SK-MEL-5 (cell line): Measurements from ENCODE around the gene EEIG1. TPM values are rescaled to one million over a fixed set of nuclear protein-coding genes. Genes with fewer than 3 reads are reported as not detected.
A peak's percentile ranks its signal among the peaks of the same experiment; 100 is the strongest.

Experiments used
- DNase-seq: peaks from one replicate; pipeline ENCODE4 v3.0.0-alpha.2; 2016; ENCODE audit warnings: low read depth, low spot score
- in situ Hi-C: cut with HindIII; loops from 2 replicates; pipeline ENCODE4 v1.10.0; 2016; ENCODE audit warnings: low sequenced_read_pairs, high pct_unique_total_duplicates, low pct_unique_long_range_greater_than_20kb
- total RNA-seq: library from RNA; depleted of rRNA; stranded (reverse); fragments of >200 nt; shearing (Covaris generic); gene quantifications from 2 replicates; pipeline ENCODE4 v1.2.3, GENCODE V29; 2014

Gene EEIG1
- total RNA-seq, 1 experiment from 2014 or later: 31.1 TPM

- DNase-seq: no peak
- in situ Hi-C loops: no loop called here
Measured at GRCh38 chr9:127953154-127953553, 27.6 kb downstream of the EEIG1 start.

GRCh38 chr9:127950513-127951289 lies 30.1 kb downstream of the EEIG1 start:
- DNase-seq: peak; percentile 99
- in situ Hi-C loops: no loop called here

GRCh38 chr9:127949827-127950512 lies 30.8 kb downstream of the EEIG1 start:
- in situ Hi-C loops: no loop called here
- DNase-seq: peak; percentile 73

GRCh38 chr9:127947841-127948710 lies 32.7 kb downstream of the EEIG1 start:
- in situ Hi-C loops: no loop called here

GRCh38 chr9:127946728-127947127 lies 34.1 kb downstream of the EEIG1 start:
- in situ Hi-C loops: no loop called here
- no peak for DNase-seq

More at GRCh38 chr9:127947841-127948710, 32.7 kb downstream of the EEIG1 start:
- DNase-seq: no peak

- in situ Hi-C loops: no loop called here
- DNase-seq: no peak
Measured at GRCh38 chr9:127945942-127946341, 34.8 kb downstream of the EEIG1 start.

GRCh38 chr9:127945338-127945737 lies 35.5 kb downstream of the EEIG1 start:
- no peak for DNase-seq

GRCh38 chr9:127944586-127945218 lies 36.1 kb downstream of the EEIG1 start:
- in situ Hi-C loops: no loop called here
- DNase-seq: no peak

More at GRCh38 chr9:127945338-127945737, 35.5 kb downstream of the EEIG1 start:
- in situ Hi-C loops: no loop called here

- peak; percentile 88 for DNase-seq
- in situ Hi-C loops: no loop called here
Measured at GRCh38 chr9:127943731-127944144, 37.1 kb downstream of the EEIG1 start.

GRCh38 chr9:127943011-127943662 lies 37.7 kb downstream of the EEIG1 start:
- no peak for DNase-seq
- in situ Hi-C loops: no loop called here

GRCh38 chr9:127942216-127943010 lies 38.4 kb downstream of the EEIG1 start:
- in situ Hi-C loops: no loop called here
- peak; percentile 65 for DNase-seq

GRCh38 chr9:127941961-127942215 lies 38.9 kb downstream of the EEIG1 start:
- in situ Hi-C loops: no loop called here
- DNase-seq: no peak

GRCh38 chr9:127941062-127941960 lies 39.5 kb downstream of the EEIG1 start:
- no peak for DNase-seq
- in situ Hi-C loops: no loop called here

GRCh38 chr9:127940593-127940992 lies 40.2 kb downstream of the EEIG1 start:
- DNase-seq: no peak
- in situ Hi-C loops: no loop called here

GRCh38 chr9:127938298-127938690 lies 42.5 kb downstream of the EEIG1 start:
- in situ Hi-C loops: no loop called here
- DNase-seq: no peak
